Stimulated activated CD4-positive, alpha-beta T cell treated with anti-CD3 and anti-CD28 coated beads, Interleukin-4, amount 100 ng/mL, for 48 hours (primary cell): ENCODE results near the gene FBXW8.

ENCODE experiments used
- DNase-seq, 2 donors: peaks; one replicate each; pipeline ENCODE4 v3.0.0-alpha.2; 2020; ENCODE audit warnings: low read depth in 2 of 2

The FBXW8 gene

DNA sequence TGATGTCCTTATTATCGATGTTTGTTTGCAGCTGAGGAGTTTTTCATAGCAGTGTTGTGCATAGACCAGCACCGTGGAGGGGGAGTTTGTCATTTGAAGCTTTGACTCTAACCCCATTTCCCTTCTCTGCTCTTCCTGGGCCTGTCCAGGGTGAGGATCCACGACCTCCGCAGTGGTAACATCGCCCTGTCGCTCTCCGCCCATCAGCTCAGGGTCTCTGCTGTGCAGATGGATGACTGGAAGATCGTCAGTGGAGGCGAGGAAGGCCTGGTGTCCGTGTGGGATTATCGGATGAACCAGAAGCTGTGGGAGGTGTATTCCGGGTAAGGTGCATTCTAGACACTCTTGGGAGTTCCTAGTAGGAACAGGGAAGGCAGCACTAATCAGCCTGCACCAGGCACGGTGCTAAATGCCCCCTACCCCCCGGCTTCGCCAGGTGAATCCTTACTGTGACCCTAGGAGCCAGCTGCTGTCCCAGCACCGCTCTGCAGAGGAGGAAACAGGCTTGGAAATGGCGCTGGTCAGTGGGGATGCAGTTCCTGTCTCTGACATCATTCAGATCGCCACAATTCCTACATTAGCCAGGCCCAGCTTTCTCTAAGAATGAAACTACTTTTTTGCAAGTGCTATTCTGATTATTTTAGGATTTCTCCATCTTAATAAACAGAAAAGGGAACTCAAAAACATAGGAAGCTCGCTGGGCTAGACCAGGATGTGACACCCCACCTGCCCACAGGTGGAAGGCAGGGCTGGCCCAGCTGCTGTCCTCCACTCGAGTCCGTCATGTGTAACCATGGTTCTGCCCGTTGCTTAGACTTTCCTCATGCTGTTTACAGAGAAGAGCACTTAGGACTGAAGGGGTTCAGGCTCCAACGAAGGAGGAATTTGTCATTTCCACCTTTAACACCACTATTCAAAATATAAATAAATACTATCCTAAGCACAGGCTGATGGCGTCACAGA lies 113.5 kb downstream of the FBXW8 start:
- DNase-seq: no peak

DNA sequence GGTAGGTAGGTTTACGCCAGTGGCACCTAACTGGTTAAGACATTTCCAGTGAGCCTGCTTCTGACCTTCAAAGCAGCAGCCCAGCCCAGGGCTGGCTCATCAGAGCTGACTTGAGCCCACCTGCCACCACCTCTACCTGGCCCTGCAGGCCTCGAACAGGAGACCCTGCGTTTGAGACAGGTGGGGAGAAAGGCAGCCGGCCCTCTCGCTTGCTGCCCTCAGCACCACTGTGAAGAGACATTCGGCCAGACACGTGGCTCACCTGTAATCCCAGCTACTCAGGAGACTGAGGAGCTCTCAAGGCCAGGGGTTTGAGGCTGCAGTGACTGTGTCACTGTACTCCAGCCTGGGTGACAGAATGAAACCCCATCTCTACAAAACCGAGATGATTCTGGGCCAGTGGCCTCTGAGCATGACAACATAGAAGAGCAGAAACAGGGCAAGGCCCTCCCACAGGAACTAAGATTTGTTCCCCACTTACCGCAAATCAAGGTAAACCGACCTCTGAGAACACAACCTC lies 114.3 kb downstream of the FBXW8 start:
- no peak for DNase-seq

- DNase-seq: peak; percentile 29 to 36
Measured at GRCh38 chr12:117025481-117026151, 114.9 kb downstream of the FBXW8 start.

DNA sequence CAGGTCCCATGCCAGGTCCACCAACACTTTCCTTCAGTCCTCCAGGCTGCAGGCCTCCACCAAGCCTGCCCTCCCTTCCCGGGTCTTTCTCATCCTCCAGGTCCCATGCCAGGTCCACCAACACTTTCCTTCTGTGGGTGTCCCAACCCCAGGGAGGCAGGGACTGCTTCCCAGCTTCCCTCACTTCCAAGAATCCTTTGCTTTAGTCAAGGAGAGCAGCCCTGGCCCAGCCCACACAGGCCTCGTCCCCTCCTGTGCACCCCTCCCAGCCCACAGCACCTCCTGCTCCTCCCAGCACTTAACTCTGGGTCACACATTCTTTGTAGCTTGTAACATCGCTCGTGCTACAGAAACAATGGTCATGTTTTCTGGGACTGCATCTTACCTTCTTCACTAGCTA lies 115.6 kb downstream of the FBXW8 start:
- no peak for DNase-seq

- no peak for DNase-seq
Measured at GRCh38 chr12:117026921-117027250, 116.1 kb downstream of the FBXW8 start.

GRCh38 chr12:117027251-117028086 lies 116.7 kb downstream of the FBXW8 start:
- no peak for DNase-seq

DNA sequence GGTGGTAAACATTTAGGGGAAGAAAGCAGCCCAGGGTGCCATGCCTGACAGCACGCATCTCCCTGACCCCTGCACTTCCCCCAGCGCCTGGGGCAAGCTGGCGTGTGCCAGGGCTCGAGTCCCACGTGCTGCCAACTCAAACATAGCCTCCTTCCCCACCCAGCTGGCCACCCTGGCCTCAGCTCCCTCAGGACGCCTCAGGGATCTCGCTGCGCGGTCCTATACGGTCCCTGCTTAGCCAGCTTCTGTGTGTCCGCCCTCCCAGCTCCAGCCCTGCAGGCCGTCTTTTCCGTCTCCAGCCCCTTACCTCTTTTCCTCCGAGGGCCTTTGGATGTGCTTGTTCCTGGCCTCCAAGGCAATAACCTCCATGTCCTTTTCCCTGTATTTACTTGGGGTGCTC lies 117.5 kb downstream of the FBXW8 start:
- no peak for DNase-seq

DNA sequence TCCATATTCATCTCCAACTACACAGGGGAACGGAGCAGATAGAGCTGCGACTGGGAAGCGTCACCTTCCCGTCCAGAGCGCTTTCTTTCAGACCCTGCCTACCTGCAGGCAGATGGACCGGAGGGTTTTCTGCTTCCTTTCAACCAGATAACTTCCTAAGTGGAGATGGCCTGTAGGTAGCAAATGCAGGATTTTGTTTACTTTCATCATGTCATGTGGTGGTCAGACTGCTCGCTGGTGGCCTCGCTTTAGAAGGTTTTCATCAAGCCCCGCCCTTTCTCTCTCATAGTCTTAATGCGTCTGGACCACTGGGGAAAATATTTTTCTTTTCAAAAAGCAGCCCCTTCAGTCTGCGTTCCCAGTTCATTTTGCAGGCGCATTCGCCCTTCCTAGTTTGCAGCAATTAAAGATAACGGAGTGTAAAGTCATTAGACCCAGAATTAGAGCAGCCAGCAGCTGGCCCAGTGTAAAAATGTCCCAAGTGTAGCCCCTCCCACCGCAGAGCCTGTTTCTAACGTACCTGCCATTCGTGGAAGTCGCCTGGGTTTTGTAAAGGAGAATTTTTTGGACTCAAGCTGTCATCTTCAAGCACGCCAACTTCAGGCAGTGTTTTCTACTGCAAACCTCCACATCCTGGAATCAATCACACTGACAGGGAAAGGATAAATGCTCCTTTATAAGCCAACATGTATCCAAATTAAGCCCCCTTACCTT lies 119.6 kb downstream of the FBXW8 start:
- no peak for DNase-seq

DNA sequence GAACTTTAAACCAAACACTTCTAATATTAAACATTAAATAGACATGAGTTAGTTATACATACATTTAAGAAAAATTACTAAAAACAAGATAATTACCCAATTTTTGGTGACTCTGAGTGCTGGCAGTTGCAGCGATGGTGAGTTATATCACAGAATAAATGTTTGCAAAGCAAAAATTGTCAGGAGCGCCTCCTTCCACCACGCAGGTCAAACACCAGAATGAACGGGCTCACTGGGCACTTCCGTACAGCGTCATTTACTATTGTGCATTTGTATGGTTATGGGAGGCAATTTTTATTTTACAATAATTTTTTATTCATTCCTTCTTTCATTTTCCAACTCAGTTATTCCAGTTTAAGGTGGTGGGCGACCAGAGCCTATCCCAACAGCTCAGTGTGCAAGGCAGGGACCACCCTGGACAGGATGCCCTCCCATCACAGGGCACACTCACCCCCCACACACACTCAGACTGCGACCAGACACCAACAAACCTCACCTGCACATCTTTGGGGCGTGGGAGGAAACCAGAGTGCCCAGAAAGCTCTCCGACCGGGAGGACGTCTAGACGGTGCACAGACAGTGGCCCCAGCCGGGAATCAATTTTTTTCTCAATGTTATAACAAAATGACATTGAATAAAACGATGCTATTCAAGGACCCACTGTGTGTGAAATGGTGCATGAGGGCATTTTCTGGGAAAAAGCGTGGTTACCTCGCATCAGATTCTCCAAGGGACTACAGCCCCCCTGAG lies 121.3 kb downstream of the FBXW8 start:
- DNase-seq: no peak

GRCh38 chr12:117032593-117033381 lies 122.0 kb downstream of the FBXW8 start:
- DNase-seq: no peak

DNA sequence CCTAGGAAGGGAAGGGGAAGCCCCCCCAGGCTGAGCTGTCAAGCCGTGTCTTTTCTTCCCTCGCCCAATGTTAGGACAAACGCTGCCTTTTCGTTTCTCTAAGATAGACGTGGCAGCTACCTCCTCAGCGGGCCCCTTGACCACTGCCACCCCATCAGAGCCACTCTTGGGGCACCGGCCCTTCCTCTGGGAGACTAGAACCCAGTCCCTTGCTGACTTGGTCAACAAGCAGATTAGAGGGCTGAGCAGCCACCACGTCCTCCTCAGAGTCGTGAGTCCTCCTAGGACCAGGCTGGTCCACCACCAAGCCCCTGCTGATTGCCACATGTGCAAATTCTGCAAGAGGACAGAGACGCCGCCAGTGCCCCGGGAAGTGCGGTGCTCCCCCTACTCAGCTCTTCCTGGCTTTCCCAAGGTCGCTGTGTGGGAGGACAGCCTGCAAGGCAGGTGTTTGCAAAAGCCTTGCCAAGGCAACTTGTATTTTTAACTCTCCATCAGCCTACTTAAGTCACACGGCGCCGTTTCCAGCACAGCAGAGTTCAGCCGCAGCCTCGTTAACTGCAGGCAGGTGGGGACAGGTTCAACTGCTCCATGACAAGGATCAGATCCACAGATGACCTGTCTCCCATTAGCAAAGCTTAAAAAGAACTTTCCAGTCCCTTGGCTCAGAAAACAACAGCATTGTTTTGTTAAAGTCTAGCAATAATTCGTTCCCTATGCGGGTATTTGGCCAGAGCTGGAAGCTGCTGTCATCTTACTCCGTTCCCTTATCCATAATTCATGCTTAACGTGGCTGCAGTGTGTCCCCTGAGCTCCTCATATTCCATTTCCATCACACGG lies 122.9 kb downstream of the FBXW8 start:
- DNase-seq: no peak

- no peak for DNase-seq
Measured at GRCh38 chr12:117034249-117034648, 123.5 kb downstream of the FBXW8 start.

DNA sequence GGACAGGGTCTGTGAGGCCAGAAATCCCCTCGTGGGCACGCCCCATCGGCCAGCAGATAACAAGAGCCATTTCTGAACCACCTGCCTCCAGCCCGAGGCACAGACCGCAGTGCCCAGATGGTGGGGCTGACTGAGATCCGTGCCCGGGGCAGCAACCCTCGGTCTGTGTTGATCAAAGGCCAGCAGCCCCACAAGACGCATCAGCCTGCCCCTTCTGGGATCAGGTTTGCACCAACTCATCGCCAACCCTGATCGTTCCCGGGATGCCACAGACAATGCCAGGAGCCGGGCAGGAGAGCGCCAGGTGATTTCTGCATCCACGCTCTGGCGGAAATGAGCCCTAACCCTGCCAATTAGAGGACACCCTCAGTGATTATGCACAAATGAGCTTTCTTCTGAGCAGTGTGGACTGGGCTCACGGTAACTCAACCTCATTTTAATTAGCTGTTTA lies 124.0 kb downstream of the FBXW8 start:
- DNase-seq: no peak

DNA sequence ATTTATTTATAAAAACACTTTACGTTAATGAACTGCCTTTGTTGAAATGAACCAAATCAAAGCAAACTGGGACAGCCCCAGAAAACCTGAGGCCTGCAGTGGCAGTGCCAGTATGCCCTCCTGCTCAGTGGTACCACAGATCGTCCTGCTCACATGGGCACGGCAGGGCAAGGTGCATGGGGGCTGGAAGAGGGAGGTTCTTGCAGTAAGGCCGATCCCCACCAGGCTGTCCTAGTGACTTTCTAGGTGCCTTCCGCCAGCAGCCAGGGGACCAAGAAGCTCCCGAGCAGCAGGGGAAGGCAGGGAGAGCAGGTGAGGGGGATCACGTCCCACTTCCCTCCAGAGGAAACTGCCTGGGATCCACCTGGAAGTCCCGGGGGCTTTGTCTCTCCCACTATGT lies 124.5 kb downstream of the FBXW8 start:
- DNase-seq: no peak

DNA sequence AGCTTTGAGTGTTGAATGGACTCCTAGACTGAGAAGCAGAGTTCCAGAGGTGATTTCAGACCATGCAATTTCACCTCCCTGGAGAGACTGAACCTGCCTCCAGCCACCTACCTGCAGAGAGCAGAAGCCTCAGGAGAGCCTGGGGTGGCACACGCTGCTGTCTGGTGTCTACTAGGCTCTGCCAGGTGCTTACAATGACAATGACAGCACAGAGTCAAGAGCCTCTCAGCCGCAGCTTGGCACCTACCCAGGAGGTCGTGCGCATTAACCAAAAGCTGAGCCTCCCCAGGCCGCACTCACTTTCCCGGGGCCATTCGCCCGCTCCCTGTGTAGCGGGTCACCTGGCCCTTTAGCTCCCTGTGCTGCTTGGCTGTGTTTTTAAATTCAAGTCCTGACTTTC lies 125.3 kb downstream of the FBXW8 start:
- DNase-seq: no peak

- DNase-seq: no peak
Measured at GRCh38 chr12:117036547-117036946, 125.8 kb downstream of the FBXW8 start.

DNA sequence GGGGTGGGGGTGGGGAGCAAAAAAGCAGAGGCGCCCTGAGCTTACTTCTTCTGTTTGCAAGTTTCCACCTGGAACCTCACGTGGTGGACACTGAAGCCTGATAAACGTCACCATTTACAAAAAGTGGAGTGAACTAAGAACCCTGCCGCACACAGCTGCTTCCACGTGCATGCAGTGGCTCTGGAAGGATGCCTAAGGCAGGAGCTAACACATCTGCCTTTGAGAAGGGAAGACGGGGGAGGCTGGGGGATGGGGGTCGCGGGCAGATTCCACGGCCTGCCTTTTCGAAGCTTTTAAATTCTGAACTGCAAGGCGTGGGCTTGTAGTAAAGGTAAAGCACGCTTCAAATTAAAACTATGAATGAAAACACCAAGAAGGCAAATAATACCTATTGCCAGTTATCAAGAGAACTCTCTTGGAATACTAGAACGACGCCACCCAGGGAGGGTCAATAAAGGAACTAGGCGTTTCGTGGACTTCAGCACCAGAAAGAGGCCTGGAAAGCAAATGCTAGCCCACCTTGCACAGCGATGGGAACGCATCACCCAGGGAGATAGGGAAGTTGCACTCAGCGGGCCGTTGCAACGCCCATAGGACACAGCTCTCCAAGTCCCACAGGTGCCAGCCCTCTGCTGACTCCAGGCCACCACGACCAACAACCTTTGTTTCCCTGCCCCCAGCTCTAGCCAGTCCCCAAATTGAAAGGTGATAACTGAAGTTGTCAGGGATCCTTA lies 126.7 kb downstream of the FBXW8 start:
- no peak for DNase-seq

- DNase-seq: no peak
Measured at GRCh38 chr12:117038023-117038680, 127.4 kb downstream of the FBXW8 start.
